ENCODE results near the gene PIGB.

The PIGB gene

GRCh38 chr15:55319537-55320237, 665 bp downstream of the PIGB start:
- DNase-seq (ENCODE audit: low read depth): peak; percentile 34
- H3K4me3 ChIP-seq (ENCODE audit: low read depth, low read length): peak overlapping the region; percentile 95
- no peak for TF ChIP-seq CTCF (conservative IDR thresholded peaks at IDR 0.05; ENCODE audit: low read depth, low read length)

GRCh38 chr15:55320238-55320550, 1.2 kb downstream of the PIGB start:
- peak; percentile 34 for DNase-seq (ENCODE audit: low read depth)
- H3K4me3 ChIP-seq (ENCODE audit: low read depth, low read length): peak overlapping the region; percentile 95
- no peak for TF ChIP-seq CTCF (conservative IDR thresholded peaks at IDR 0.05; ENCODE audit: low read depth, low read length)

GRCh38 chr15:55320963-55321362, 1.9 kb downstream of the PIGB start:
- no peak for DNase-seq (ENCODE audit: low read depth)
- no peak for TF ChIP-seq CTCF (conservative IDR thresholded peaks at IDR 0.05; ENCODE audit: low read depth, low read length)
- H3K4me3 ChIP-seq (ENCODE audit: low read depth, low read length): no peak overlapping the region

- no peak overlapping the region for H3K4me3 ChIP-seq (ENCODE audit: low read depth, low read length)
- TF ChIP-seq CTCF (conservative IDR thresholded peaks at IDR 0.05; ENCODE audit: low read depth, low read length): no peak
- DNase-seq (ENCODE audit: low read depth): no peak
These were observed 3.4 kb downstream of the PIGB start for GRCh38 chr15:55322467-55322866.

GRCh38 chr15:55327387-55327786, 8.4 kb downstream of the PIGB start:
- no peak for TF ChIP-seq CTCF (conservative IDR thresholded peaks at IDR 0.05; ENCODE audit: low read depth, low read length)
- no peak for DNase-seq (ENCODE audit: low read depth)

GRCh38 chr15:55334371-55334770, 15.3 kb downstream of the PIGB start:
- TF ChIP-seq CTCF (conservative IDR thresholded peaks at IDR 0.05; ENCODE audit: low read depth, low read length): no peak
- no peak for DNase-seq (ENCODE audit: low read depth)
- no peak overlapping the region for H3K4me3 ChIP-seq (ENCODE audit: low read depth, low read length)

More at GRCh38 chr15:55327387-55327786, 8.4 kb downstream of the PIGB start:
- no peak overlapping the region for H3K4me3 ChIP-seq (ENCODE audit: low read depth, low read length)

- peak; percentile 23 for DNase-seq (ENCODE audit: low read depth)
- TF ChIP-seq CTCF (conservative IDR thresholded peaks at IDR 0.05; ENCODE audit: low read depth, low read length): no peak
- no peak overlapping the region for H3K4me3 ChIP-seq (ENCODE audit: low read depth, low read length)
These were observed 16.0 kb downstream of the PIGB start for GRCh38 chr15:55334997-55335396.

Measured in choroid plexus epithelial cell (primary cell).